Frontal cortex (tissue), 4 donors: ENCODE data around the gene TRAPPC12. TPM values are rescaled to one million over a fixed set of nuclear protein-coding genes. Genes with fewer than 3 reads are reported as not detected.
"Not testable (repeated sequence)": the region's sequence is repeated elsewhere in the genome, so short reads cannot be mapped to it uniquely, and the experiment has no call there.

Source experiments
- DNase-seq, 2 donors: peaks; one replicate each; pipeline ENCODE4 v3.0.0; 2012; ENCODE audit warnings: low spot score in 2 of 2
- FAIRE-seq: peaks from 2 replicates; lab custom pipeline; 2012; peaks lifted over from hg19 to GRCh38; lab: Jason Lieb, UNC
- total RNA-seq: library from RNA; depleted of rRNA; stranded (reverse); fragments of >200 nt; gene quantifications from one replicate; pipeline ENCODE4 v1.2.3, GENCODE V29; 2014
- donor health status: control.
- donor health status: control.
- donor health status: control.

Gene TRAPPC12
- total RNA-seq, 1 donor from 2014 or later = 55.8 TPM

- FAIRE-seq = no peak
- DNase-seq = no peak
Measured at GRCh38 chr2:3365219-3365618, 14.3 kb upstream of the TRAPPC12 start.

- DNase-seq (no peak), FAIRE-seq (no peak)
Measured at GRCh38 chr2:3368261-3368722, 11.2 kb upstream of the TRAPPC12 start.

GRCh38 chr2:3369340-3370181, 9.9 kb upstream of the TRAPPC12 start:
- not testable (repeated sequence) for FAIRE-seq, DNase-seq

- no peak for DNase-seq
- FAIRE-seq = no peak
Measured at GRCh38 chr2:3376821-3377220, 2.7 kb upstream of the TRAPPC12 start.

GRCh38 chr2:3377279-3377611, 2.2 kb upstream of the TRAPPC12 start:
- DNase-seq = no peak
- no peak for FAIRE-seq

GRCh38 chr2:3377612-3378432, 1.7 kb upstream of the TRAPPC12 start, which contains the start of gene EIPR1:
Gene EIPR1 (minus strand): TSS chr2:3377818. CDS start chr2:3377689, 129 bp downstream.
- DNase-seq = peak; percentile 90 to 91

GRCh38 chr2:3379339-3379646, 201 bp upstream of the TRAPPC12 start:
- no peak for FAIRE-seq
- DNase-seq = no peak

More at GRCh38 chr2:3377612-3378432, 1.7 kb upstream of the TRAPPC12 start, which contains the start of gene EIPR1:
- FAIRE-seq = no peak

GRCh38 chr2:3386448-3386958, 7.0 kb downstream of the TRAPPC12 start:
- FAIRE-seq = no peak
- DNase-seq = no peak

GRCh38 chr2:3387011-3387410, 7.5 kb downstream of the TRAPPC12 start:
- no peak for FAIRE-seq
- no peak for DNase-seq

- DNase-seq (no peak), FAIRE-seq (no peak)
Measured at GRCh38 chr2:3387644-3388411, 8.3 kb downstream of the TRAPPC12 start.

- no peak for FAIRE-seq
- DNase-seq = no peak
Measured at GRCh38 chr2:3388412-3388738, 8.9 kb downstream of the TRAPPC12 start.

GRCh38 chr2:3389193-3389592, 9.7 kb downstream of the TRAPPC12 start:
- DNase-seq (no peak), FAIRE-seq (no peak)

GRCh38 chr2:3390041-3390440, 10.5 kb downstream of the TRAPPC12 start:
- DNase-seq (no peak), FAIRE-seq (no peak)

GRCh38 chr2:3392216-3392615, 12.7 kb downstream of the TRAPPC12 start:
- FAIRE-seq = no peak
- DNase-seq = no peak

- no peak for DNase-seq
- FAIRE-seq = no peak
Measured at GRCh38 chr2:3396920-3397559, 17.5 kb downstream of the TRAPPC12 start.

GRCh38 chr2:3398857-3399256, 19.4 kb downstream of the TRAPPC12 start:
- DNase-seq (no peak), FAIRE-seq (no peak)

- DNase-seq = no peak
Measured at GRCh38 chr2:3399381-3399780, 19.9 kb downstream of the TRAPPC12 start.

GRCh38 chr2:3399829-3400228, 20.3 kb downstream of the TRAPPC12 start:
- no peak for FAIRE-seq

More at GRCh38 chr2:3399381-3399780, 19.9 kb downstream of the TRAPPC12 start:
- FAIRE-seq = no peak

GRCh38 chr2:3403587-3404334, 24.3 kb downstream of the TRAPPC12 start:
- DNase-seq (no peak), FAIRE-seq (no peak)

More at GRCh38 chr2:3399829-3400228, 20.3 kb downstream of the TRAPPC12 start:
- peak; percentile 70 for DNase-seq
